Activated CD8-positive, alpha-beta T cell treated with anti-CD3 and anti-CD28 coated beads for 36 hours (primary cell): ENCODE results near the gene KCTD12. TPM values are rescaled to one million over a fixed set of nuclear protein-coding genes. Genes with fewer than 3 reads are reported as not detected.

Experiments
- ATAC-seq: fragments of 200-7000 bp; cut with Tn5 transposase; one replicate; pipeline ENCODE4 v1.10.0; 2021; ENCODE audit warnings: mild to moderate bottlenecking, moderate library complexity
- CTCF ChIA-PET: fragments of 350-600 bp; sonication (Branson Sonifier 250); formaldehyde crosslinking; loops from one replicate; lab custom pipeline; 2021; ENCODE audit warnings: antibody characterized with exemption; lab: Charles Lee
- POLR2A ChIA-PET: fragments of 350-600 bp; sonication (Branson Sonifier 250); formaldehyde crosslinking; loops from one replicate; lab custom pipeline; 2021; ENCODE audit warnings: antibody characterized with exemption; lab: Charles Lee
- DNase-seq: peaks from one replicate; pipeline ENCODE4 v3.0.0-alpha.2; 2020
- H3K27ac Mint-ChIP-seq: one replicate; pipeline ENCODE4 v1.8.0; 2021; ENCODE audit warnings: mild to moderate bottlenecking, mixed read lengths
- H3K27me3 Mint-ChIP-seq: one replicate; pipeline ENCODE4 v1.8.0; 2021; ENCODE audit warnings: mixed read lengths
- H3K36me3 Mint-ChIP-seq: one replicate; pipeline ENCODE4 v1.8.0; 2021; ENCODE audit warnings: low read depth, mixed read lengths
- H3K4me1 Mint-ChIP-seq: one replicate; pipeline ENCODE4 v1.8.0; 2021; ENCODE audit warnings: low read depth, mixed read lengths
- H3K4me3 Mint-ChIP-seq: one replicate; pipeline ENCODE4 v1.8.0; 2021; ENCODE audit warnings: mild to moderate bottlenecking, moderate library complexity, mixed read lengths
- H3K9me3 Mint-ChIP-seq: one replicate; pipeline ENCODE4 v1.8.0; 2021; ENCODE audit warnings: mixed read lengths
- CTCF ChIP-seq: fragments of 200-600 bp; IDR thresholded peaks from one replicate; pipeline ENCODE4 v1.8.0; 2022; ENCODE audit warnings: antibody characterized with exemption, mild to moderate bottlenecking
- intact Hi-C: fragments of 100-400 bp; cut with micrococcal nuclease; formaldehyde crosslinking; loops from one replicate; pipeline ENCODE4 v1.10.0; 2022
- total RNA-seq, 2 experiments: library from RNA; stranded (reverse); gene quantifications; one replicate each; pipeline ENCODE4 v1.2.3, GENCODE V29; 2021

The KCTD12 gene
- total RNA-seq, 2 experiments from 2014 or later = 14.3 to 14.8 TPM

GRCh38 chr13:76848596-76848995 is 37.6 kb downstream of the KCTD12 start:
- H3K27me3 Mint-ChIP-seq = no peaks in the 10 kb centered on the region
- ChIA-PET CTCF (no interaction called here), POLR2A (interaction anchor here (0.8 kb wide), 1 partner anchor 37 kb away, joined by 3 read pairs; no protein-coding TSS in a partner anchor)
- H3K36me3 Mint-ChIP-seq = no peaks in the 10 kb centered on the region
- DNase-seq (no peak), ATAC-seq (no peak)
- no peaks in the 10 kb centered on the region for H3K4me1 Mint-ChIP-seq
- no peak overlapping the region for H3K27ac Mint-ChIP-seq
- intact Hi-C loops = no loop called here
- TF ChIP-seq CTCF = no peak
- H3K4me3 Mint-ChIP-seq = no peak overlapping the region
- H3K9me3 Mint-ChIP-seq = no peaks in the 10 kb centered on the region

GRCh38 chr13:76846363-76846762 is 39.8 kb downstream of the KCTD12 start:
- no peaks in the 10 kb centered on the region for H3K4me1 Mint-ChIP-seq
- no peak for TF ChIP-seq CTCF
- no peak overlapping the region for H3K4me3 Mint-ChIP-seq
- intact Hi-C loops = no loop called here
- POLR2A ChIA-PET = no interaction called here
- no peaks in the 10 kb centered on the region for H3K9me3 Mint-ChIP-seq
- no peak for ATAC-seq
- no peak for DNase-seq
- no peak overlapping the region for H3K27ac Mint-ChIP-seq
- H3K27me3 Mint-ChIP-seq = peaks cover 3% of the 10 kb centered on the region
- CTCF ChIA-PET = no interaction called here
- H3K36me3 Mint-ChIP-seq = no peaks in the 10 kb centered on the region

- DNase-seq = no peak
- H3K4me1 Mint-ChIP-seq = no peaks in the 10 kb centered on the region
- H3K9me3 Mint-ChIP-seq = no peaks in the 10 kb centered on the region
- no peak overlapping the region for H3K4me3 Mint-ChIP-seq
- H3K27ac Mint-ChIP-seq = no peak overlapping the region
- no peaks in the 10 kb centered on the region for H3K36me3 Mint-ChIP-seq
- intact Hi-C loops = no loop called here
- no peak for TF ChIP-seq CTCF
- ChIA-PET CTCF (no interaction called here), POLR2A (no interaction called here)
- ATAC-seq = no peak
- H3K27me3 Mint-ChIP-seq = peaks cover 3% of the 10 kb centered on the region
These were observed 40.3 kb downstream of the KCTD12 start for GRCh38 chr13:76845865-76846264.

GRCh38 chr13:76845367-76845766 is 40.8 kb downstream of the KCTD12 start:
- ATAC-seq (no peak), DNase-seq (no peak)
- no peak overlapping the region for H3K27ac Mint-ChIP-seq
- H3K9me3 Mint-ChIP-seq = no peaks in the 10 kb centered on the region
- ChIA-PET POLR2A (no interaction called here), CTCF (interaction anchor here (0.5 kb wide), 1 partner anchor 57 kb away, joined by 3 read pairs; no protein-coding TSS in a partner anchor)
- H3K27me3 Mint-ChIP-seq = peaks cover 3% of the 10 kb centered on the region
- H3K36me3 Mint-ChIP-seq = no peaks in the 10 kb centered on the region
- intact Hi-C loops = no loop called here
- H3K4me1 Mint-ChIP-seq = no peaks in the 10 kb centered on the region
- TF ChIP-seq CTCF = no peak
- H3K4me3 Mint-ChIP-seq = no peak overlapping the region

- CTCF ChIA-PET = no interaction called here
- Mint-ChIP-seq H3K27me3 (peaks cover 9% of the 10 kb centered on the region), H3K4me3 (no peak overlapping the region), H3K36me3 (no peaks in the 10 kb centered on the region), H3K4me1 (no peaks in the 10 kb centered on the region), H3K9me3 (no peaks in the 10 kb centered on the region), H3K27ac (no peak overlapping the region)
- TF ChIP-seq CTCF = no peak
- ATAC-seq (no peak), DNase-seq (no peak)
- intact Hi-C loops = no loop called here
- POLR2A ChIA-PET = no interaction called here
These were observed 48.4 kb downstream of the KCTD12 start for GRCh38 chr13:76837801-76838200.
